ENCODE data around the gene PRKCB.

DNA sequence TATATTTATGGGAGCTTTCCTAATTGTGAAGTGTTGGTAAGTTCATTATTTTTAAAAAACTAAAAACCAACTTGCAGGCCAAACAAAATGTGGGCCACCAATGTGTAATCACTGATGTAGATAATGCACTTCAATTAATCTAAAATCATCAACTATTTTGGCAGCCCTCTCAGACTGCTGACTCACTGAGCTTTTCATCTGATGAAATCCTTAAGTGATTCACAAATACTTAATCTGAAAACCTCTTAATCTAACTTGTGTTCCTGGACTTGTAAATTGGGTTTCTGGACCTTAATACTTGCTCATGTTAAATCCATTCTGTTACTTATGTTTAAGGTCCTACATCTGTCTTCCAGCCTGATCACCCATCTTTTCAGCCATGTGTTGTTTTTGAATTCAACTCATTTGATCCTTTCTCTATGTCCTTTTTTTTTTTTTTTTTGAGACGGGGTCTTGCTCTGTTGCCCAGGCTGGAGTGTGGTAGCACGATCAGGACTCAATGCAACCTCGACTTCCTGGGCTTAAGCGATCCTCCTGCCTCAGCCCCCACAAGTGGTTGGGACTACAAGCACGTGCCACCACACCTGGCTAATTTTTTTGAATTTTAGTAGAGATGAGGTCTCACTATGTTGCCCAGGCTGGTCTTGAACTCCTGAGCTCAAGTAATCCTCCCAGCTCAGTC lies 39.0 kb downstream of the PRKCB start:
- TF ChIP-seq, protein P1, sequence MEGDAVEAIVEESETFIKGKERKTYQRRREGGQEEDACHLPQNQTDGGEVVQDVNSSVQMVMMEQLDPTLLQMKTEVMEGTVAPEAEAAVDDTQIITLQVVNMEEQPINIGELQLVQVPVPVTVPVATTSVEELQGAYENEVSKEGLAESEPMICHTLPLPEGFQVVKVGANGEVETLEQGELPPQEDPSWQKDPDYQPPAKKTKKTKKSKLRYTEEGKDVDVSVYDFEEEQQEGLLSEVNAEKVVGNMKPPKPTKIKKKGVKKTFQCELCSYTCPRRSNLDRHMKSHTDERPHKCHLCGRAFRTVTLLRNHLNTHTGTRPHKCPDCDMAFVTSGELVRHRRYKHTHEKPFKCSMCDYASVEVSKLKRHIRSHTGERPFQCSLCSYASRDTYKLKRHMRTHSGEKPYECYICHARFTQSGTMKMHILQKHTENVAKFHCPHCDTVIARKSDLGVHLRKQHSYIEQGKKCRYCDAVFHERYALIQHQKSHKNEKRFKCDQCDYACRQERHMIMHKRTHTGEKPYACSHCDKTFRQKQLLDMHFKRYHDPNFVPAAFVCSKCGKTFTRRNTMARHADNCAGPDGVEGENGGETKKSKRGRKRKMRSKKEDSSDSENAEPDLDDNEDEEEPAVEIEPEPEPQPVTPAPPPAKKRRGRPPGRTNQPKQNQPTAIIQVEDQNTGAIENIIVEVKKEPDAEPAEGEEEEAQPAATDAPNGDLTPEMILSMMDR (IDR thresholded peaks at IDR 0.05) = no peak
- TF ChIP-seq POLR2A (IDR thresholded peaks at IDR 0.05) = no peak
